T-helper 2 cell treated with Interferon-gamma antibody and Interleukin-4, amounts not matched to agents 5 μg/mL and 100 μg/mL, for 36 hours (primary cell): ENCODE measurements around the gene F7.
"Not testable (repeated sequence)": the region's sequence is repeated elsewhere in the genome, so short reads cannot be mapped to it uniquely, and the experiment has no call there.

Experiments used
- DNase-seq: peaks from one replicate; pipeline ENCODE4 v3.0.0; 2021; ENCODE audit warnings: low spot score
- H3K27ac Mint-ChIP-seq: one replicate; pipeline ENCODE4 v1.8.0; 2021; ENCODE audit warnings: mild to moderate bottlenecking, mixed read lengths
- H3K27me3 Mint-ChIP-seq: one replicate; pipeline ENCODE4 v1.8.0; 2021; ENCODE audit warnings: low read depth, mixed read lengths
- H3K36me3 Mint-ChIP-seq: one replicate; pipeline ENCODE4 v1.8.0; 2021; ENCODE audit warnings: low read depth, mixed read lengths
- H3K4me1 Mint-ChIP-seq: one replicate; pipeline ENCODE4 v1.8.0; 2021; ENCODE audit warnings: low read depth, mixed read lengths
- H3K4me3 Mint-ChIP-seq: one replicate; pipeline ENCODE4 v1.8.0; 2022; ENCODE audit warnings: mild to moderate bottlenecking, moderate library complexity, mixed read lengths
- H3K9me3 Mint-ChIP-seq: one replicate; pipeline ENCODE4 v1.8.0; 2021; ENCODE audit warnings: mixed read lengths

The F7 gene

GRCh38 chr13:113110048-113110851 lies 4.7 kb downstream of the F7 start:
- peaks cover 6% of the 10 kb centered on the region for H3K27me3 Mint-ChIP-seq
- no peak overlapping the region for H3K27ac Mint-ChIP-seq
- H3K4me3 Mint-ChIP-seq, result no peak overlapping the region
- DNase-seq, result no peak
- no peaks in the 10 kb centered on the region for H3K9me3 Mint-ChIP-seq
- H3K4me1 Mint-ChIP-seq, result no peaks in the 10 kb centered on the region
- H3K36me3 Mint-ChIP-seq, result no peaks in the 10 kb centered on the region

- no peak for DNase-seq
- no peak overlapping the region for H3K4me3 Mint-ChIP-seq
- no peaks in the 10 kb centered on the region for H3K36me3 Mint-ChIP-seq
- no peak overlapping the region for H3K27ac Mint-ChIP-seq
- no peaks in the 10 kb centered on the region for H3K4me1 Mint-ChIP-seq
- H3K27me3 Mint-ChIP-seq, result peaks cover 6% of the 10 kb centered on the region
- no peaks in the 10 kb centered on the region for H3K9me3 Mint-ChIP-seq
Observed at GRCh38 chr13:113110852-113111315, 5.3 kb downstream of the F7 start.

GRCh38 chr13:113111821-113112220 lies 6.2 kb downstream of the F7 start:
- not testable (repeated sequence) for H3K27ac Mint-ChIP-seq, DNase-seq, H3K4me1 Mint-ChIP-seq, H3K9me3 Mint-ChIP-seq, H3K27me3 Mint-ChIP-seq, H3K4me3 Mint-ChIP-seq, H3K36me3 Mint-ChIP-seq

DNA sequence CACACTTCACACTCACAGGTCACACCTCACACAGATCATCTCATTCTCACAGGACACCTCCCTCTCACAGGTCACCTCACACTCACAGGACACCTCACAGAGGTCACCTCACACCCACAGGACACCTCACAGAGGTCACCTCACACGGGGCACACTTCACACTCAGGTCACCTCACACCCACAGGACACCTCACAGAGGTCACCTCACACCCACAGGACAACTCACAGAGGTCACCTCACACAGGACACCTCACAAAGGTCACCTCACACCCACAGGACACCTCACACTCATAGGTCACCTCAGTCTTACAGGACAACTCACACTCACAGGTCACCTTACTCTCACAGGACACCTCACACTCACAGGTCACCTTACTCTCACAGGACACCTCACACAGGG lies 6.9 kb downstream of the F7 start:
- H3K4me1 Mint-ChIP-seq, H3K9me3 Mint-ChIP-seq, H3K27ac Mint-ChIP-seq, H3K4me3 Mint-ChIP-seq, H3K27me3 Mint-ChIP-seq, DNase-seq, H3K36me3 Mint-ChIP-seq: not testable (repeated sequence)

DNA sequence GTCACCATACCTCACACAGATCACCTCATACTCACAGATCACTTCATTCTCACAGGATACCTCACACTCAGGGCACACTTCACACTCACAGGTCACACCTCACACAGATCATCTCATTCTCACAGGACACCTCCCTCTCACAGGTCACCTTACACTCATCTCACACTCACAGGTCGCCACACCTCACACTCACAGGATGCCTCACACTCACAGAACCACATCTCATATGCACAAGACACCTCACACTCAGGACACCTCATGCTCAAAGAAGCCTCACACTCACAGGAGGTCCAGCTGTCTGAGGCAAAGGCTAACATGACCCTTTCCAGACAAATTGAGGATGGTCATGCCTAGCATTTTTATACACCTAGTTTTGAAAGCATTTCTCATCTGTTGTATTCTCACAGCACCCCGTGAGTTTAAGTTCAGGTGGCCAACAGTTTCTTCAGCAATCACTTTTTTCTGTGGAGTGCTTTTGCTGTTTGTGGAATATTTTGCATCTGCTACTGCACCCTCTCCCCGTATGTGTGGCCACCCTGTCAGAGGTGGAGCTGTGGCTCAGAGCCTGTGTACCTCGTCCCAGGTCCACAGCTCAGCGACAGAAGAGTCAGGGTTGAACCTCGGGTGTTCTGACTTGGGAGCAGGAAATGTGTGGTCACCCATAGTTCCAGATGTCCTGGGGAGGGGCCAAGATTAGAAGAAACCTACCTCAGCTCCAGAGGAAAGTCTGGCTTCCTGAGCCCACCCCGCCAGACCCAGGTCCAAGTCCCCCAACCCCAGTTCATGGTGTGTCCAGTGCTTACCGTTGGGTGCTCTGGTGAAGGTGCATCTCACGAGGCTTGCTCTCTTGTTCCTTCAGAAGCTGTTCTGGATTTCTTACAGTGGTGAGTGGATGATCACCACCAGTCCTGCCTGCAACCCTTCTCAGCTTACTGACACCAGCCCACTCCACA lies 7.6 kb downstream of the F7 start:
- DNase-seq, result no peak
- Mint-ChIP-seq H3K4me3 (no peak overlapping the region), H3K27ac (no peak overlapping the region), H3K27me3 (peaks cover 6% of the 10 kb centered on the region), H3K4me1 (no peaks in the 10 kb centered on the region), H3K36me3 (no peaks in the 10 kb centered on the region), H3K9me3 (no peaks in the 10 kb centered on the region)

DNA sequence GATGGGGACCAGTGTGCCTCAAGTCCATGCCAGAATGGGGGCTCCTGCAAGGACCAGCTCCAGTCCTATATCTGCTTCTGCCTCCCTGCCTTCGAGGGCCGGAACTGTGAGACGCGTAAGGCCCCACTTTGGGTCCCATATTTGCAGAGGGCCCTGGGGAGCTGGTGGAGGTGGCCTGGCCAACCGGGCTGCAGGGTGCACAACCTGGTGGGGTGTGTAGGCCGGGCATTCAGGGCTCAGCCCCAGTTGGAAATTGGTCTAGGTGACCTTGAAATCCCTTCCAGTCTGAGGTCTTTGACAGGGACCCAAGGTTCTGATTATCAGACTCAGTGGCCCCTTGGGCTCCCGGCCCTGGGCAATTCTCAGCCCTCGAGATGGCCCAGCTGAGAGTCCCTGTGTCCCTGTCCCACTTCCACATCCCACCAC lies 8.3 kb downstream of the F7 start:
- peaks cover 6% of the 10 kb centered on the region for H3K27me3 Mint-ChIP-seq
- H3K36me3 Mint-ChIP-seq, result no peaks in the 10 kb centered on the region
- no peaks in the 10 kb centered on the region for H3K4me1 Mint-ChIP-seq
- DNase-seq, result no peak
- no peak overlapping the region for H3K4me3 Mint-ChIP-seq
- H3K9me3 Mint-ChIP-seq, result no peaks in the 10 kb centered on the region
- no peak overlapping the region for H3K27ac Mint-ChIP-seq

GRCh38 chr13:113114511-113115362 lies 9.1 kb downstream of the F7 start:
- H3K9me3 Mint-ChIP-seq, result no peaks in the 10 kb centered on the region
- H3K36me3 Mint-ChIP-seq, result no peaks in the 10 kb centered on the region

DNA sequence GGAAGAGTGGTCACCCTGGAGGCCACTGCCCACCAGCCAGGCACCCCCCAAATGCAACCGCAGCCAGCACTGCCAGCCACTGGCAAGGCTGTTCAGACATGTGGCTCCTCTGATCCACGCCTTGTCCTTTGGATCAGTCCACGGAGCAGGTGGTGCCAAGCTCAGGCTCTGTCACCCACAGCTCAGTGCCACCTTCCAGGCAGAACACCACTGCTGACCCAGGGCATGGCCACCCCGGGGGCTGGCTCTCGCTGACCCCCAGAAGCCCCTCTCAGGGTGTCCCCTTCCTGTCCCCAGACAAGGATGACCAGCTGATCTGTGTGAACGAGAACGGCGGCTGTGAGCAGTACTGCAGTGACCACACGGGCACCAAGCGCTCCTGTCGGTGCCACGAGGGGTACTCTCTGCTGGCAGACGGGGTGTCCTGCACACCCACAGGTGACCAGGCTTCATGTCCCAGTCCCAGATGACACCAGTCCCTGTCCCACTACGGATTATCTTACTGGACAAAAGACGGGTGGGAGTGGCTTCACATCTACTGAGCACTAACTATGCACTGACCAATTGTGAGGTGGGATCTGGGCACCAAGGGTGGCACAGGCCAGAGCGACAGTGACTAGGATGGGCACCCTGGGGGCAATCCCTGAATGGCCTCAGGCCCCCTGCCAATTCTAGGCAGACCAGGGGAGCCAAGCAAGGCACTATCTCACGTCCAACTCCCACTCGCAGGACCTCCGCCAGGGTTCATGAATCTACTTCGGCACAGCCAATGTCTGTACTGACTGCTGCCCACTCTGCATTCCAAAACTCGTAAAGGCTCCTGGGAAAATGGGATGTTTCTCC lies 10.0 kb downstream of the F7 start:
- Mint-ChIP-seq H3K4me1 (no peaks in the 10 kb centered on the region), H3K27ac (no peak overlapping the region), H3K9me3 (no peaks in the 10 kb centered on the region), H3K27me3 (peaks cover 2% of the 10 kb centered on the region), H3K4me3 (no peak overlapping the region), H3K36me3 (no peaks in the 10 kb centered on the region)
- DNase-seq, result no peak

More at GRCh38 chr13:113114511-113115362, 9.1 kb downstream of the F7 start:
- DNase-seq, result no peak
- H3K27ac Mint-ChIP-seq, result no peak overlapping the region
- no peaks in the 10 kb centered on the region for H3K4me1 Mint-ChIP-seq
- peaks cover 2% of the 10 kb centered on the region for H3K27me3 Mint-ChIP-seq
- H3K4me3 Mint-ChIP-seq, result no peak overlapping the region

DNA sequence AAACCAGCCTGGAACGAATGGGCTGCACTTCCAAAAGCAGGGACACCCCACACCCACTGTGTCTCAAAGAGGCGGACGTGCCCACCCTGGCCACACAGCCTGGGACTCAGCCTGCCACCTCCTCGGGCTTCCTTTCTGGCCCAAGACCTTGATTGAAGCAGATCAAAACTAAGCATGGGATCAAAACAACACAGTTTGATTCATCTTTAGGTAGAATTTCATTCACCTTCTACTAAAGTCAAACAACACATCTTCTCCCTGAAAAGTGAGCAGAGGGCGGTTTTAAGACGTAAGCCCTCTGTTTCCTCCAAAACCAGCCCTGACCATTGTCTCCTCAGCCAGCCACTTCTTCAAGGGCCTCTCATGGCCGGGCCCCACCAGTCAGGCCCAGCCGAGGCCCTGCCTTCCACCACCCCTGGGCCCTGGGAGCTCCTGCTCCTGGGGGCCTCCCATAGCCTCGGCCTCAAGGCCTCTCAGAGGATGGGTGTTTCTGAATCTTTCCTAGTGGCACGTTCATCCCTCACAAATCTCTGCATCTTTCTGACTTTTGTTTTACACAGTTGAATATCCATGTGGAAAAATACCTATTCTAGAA lies 10.7 kb downstream of the F7 start:
- Mint-ChIP-seq H3K36me3 (no peaks in the 10 kb centered on the region), H3K9me3 (no peaks in the 10 kb centered on the region), H3K27ac (no peak overlapping the region), H3K4me1 (no peaks in the 10 kb centered on the region), H3K27me3 (no peaks in the 10 kb centered on the region), H3K4me3 (no peak overlapping the region)
- DNase-seq, result no peak

DNA sequence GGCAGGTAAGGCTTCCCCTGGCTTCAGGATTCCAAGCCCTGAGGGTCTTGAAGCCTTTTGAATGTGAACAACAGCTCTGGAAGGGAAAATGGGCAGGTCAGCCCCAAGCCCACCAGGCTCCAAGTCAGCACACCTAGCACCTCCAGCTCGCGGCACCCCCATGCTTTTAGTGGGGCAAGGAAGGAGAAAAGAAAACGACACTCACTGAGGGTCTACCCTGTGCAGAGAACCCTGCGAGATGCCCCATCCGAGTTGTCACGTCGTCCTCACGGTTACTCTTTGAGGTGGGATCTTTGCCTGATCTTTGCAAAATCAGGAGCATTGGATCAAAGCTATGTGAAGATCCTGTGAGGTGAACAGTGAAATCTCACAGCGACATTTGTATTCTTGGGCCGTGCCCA lies 11.3 kb downstream of the F7 start:
- Mint-ChIP-seq H3K9me3 (no peaks in the 10 kb centered on the region), H3K4me3 (no peak overlapping the region), H3K27ac (no peak overlapping the region), H3K4me1 (no peaks in the 10 kb centered on the region), H3K36me3 (no peaks in the 10 kb centered on the region), H3K27me3 (no peaks in the 10 kb centered on the region)
- no peak for DNase-seq

DNA sequence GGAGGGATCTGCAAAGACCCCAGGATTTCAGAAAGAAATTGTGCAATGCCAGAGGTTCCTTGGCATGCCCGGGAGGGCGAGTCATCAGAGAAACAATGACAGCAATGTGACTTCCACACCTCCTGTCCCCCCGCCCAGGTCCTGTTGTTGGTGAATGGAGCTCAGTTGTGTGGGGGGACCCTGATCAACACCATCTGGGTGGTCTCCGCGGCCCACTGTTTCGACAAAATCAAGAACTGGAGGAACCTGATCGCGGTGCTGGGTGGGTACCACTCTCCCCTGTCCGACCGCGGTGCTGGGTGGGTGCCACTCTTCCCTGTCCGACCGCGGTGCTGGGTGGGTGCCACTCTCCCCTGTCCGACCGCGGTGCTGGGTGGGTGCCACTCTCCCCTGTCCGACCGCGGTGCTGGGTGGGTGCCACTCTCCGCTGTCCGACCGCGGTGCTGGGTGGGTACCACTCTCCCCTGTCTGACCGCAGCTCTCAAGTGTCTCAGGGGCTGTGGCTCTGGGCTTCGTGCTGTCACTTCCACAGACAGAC lies 11.8 kb downstream of the F7 start:
- Mint-ChIP-seq H3K36me3 (no peaks in the 10 kb centered on the region), H3K4me3 (no peak overlapping the region), H3K4me1 (no peaks in the 10 kb centered on the region), H3K9me3 (no peaks in the 10 kb centered on the region), H3K27me3 (no peaks in the 10 kb centered on the region), H3K27ac (no peak overlapping the region)
- DNase-seq, result no peak

DNA sequence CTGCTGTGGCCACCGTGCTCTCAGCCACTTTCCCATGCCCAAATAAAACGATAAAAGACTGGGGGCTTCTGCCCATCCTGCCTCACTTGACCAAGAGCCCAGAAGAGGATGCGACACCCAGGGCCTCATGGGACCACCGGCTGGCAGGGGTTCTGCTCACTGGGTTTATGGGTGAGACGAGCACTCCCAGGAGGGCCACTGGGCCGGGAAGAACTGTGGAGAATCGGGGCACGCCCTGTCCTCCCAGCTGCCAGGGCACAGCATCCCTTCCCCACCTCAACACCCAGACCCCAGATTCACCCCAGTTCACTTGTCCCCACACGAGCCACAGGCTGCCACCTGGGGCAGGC lies 12.3 kb downstream of the F7 start:
- DNase-seq, result no peak
- no peaks in the 10 kb centered on the region for H3K4me1 Mint-ChIP-seq
- H3K9me3 Mint-ChIP-seq, result no peaks in the 10 kb centered on the region
- H3K27ac Mint-ChIP-seq, result no peak overlapping the region
- no peak overlapping the region for H3K4me3 Mint-ChIP-seq
- no peaks in the 10 kb centered on the region for H3K27me3 Mint-ChIP-seq
- H3K36me3 Mint-ChIP-seq, result no peaks in the 10 kb centered on the region
